ENCODE results near the gene INSRR. TPM values are rescaled to one million over a fixed set of nuclear protein-coding genes. Genes with fewer than 3 reads are reported as not detected.

The INSRR gene
- total RNA-seq, 1 donor from 2014 or later, result 6.9 TPM

DNA sequence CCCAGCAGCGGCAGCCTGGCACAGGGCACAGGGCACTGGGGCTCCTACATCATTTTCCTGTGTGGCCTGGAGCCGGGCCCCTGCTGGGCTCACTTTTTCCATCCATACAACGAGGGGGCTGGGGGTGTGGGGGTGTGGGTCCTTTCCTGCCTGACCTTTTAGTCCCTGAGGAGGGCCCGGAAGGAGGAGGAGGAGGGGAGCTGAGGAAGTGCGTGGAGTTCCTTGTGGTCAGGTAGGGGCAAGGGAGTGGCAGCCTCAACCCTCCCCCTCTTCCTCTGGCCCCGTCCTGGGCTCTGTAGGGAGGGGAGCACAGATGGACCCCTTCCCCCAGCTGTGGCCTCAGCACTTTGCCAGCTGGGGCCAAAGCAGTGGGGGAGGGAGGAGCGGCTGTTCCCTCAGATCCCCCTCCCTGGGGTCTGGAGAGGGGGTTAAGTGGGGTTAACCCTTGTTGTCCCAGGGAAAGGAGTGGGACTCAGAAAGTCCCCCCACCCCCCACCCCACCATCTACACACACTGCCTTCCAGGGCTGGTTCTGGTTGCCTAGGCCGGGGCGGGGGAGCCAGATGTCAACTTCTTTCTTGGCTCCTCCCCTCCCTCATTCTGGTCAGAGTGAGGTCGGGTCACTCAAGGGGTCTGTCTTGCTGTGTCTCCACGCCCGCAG lies 7.5 kb upstream of the INSRR start:
- Mint-ChIP-seq H3K4me3 (ENCODE audit: unreplicated experiment) (peak overlapping the region; percentile 76), H3K9me3 (ENCODE audit: unreplicated experiment) (peaks cover 29% of the 10 kb centered on the region), H3K27me3 (ENCODE audit: unreplicated experiment) (peaks cover 15% of the 10 kb centered on the region), H3K4me1 (ENCODE audit: low read depth, unreplicated experiment) (peaks cover 64% of the 10 kb centered on the region), H3K27ac (ENCODE audit: unreplicated experiment) (peak overlapping the region; percentile 89), H3K36me3 (ENCODE audit: unreplicated experiment) (no peaks in the 10 kb centered on the region)
- peak; percentile 53 for DNase-seq
- TF ChIP-seq, protein P1, sequence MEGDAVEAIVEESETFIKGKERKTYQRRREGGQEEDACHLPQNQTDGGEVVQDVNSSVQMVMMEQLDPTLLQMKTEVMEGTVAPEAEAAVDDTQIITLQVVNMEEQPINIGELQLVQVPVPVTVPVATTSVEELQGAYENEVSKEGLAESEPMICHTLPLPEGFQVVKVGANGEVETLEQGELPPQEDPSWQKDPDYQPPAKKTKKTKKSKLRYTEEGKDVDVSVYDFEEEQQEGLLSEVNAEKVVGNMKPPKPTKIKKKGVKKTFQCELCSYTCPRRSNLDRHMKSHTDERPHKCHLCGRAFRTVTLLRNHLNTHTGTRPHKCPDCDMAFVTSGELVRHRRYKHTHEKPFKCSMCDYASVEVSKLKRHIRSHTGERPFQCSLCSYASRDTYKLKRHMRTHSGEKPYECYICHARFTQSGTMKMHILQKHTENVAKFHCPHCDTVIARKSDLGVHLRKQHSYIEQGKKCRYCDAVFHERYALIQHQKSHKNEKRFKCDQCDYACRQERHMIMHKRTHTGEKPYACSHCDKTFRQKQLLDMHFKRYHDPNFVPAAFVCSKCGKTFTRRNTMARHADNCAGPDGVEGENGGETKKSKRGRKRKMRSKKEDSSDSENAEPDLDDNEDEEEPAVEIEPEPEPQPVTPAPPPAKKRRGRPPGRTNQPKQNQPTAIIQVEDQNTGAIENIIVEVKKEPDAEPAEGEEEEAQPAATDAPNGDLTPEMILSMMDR (IDR thresholded peaks at IDR 0.05; ENCODE audit: partially characterized antibody, unreplicated experiment), result no peak

DNA sequence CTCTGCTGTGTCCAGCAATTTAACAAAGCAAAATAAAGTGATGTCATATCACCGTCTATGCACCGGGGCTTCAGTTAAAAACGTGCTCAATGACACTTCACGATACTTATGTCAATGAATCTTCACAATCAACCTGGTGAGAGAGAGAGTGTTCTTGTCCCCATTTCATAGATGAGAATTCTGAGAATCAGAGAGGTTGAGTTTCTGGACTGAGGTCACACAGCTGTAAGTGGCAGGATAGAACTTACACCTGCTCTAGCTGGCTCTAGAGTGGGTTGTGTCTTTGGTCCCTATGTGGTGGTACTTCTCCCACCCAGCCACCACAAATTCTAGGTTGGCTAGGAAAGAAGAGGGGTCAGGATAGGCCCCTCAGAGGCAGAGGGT lies 6.9 kb upstream of the INSRR start:
- Mint-ChIP-seq H3K27ac (ENCODE audit: unreplicated experiment) (peak overlapping the region; percentile 87), H3K27me3 (ENCODE audit: unreplicated experiment) (peaks cover 15% of the 10 kb centered on the region), H3K4me3 (ENCODE audit: unreplicated experiment) (peak overlapping the region; percentile 72)

DNA sequence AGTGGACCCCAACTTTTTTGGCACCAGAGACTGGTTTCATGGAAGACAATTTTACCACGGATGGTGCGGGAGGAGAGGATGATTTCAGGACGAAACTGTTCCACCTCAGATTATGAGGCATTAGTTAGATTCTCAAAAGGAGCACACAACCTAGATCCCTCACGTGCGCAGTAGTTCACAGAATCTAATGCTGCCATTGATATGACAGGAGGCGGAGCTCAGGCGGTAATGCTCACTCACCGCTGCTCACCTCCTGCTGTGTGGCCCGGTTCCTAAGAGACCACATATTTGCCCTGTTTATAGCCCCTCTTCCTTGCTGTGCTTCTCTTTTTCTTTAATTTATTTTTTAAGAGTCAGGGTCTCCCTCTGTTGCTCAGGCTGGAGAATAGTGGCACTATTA lies 6.3 kb upstream of the INSRR start:
- DNase-seq, result no peak
- Mint-ChIP-seq H3K9me3 (ENCODE audit: unreplicated experiment) (peaks cover 30% of the 10 kb centered on the region), H3K36me3 (ENCODE audit: unreplicated experiment) (no peaks in the 10 kb centered on the region), H3K4me1 (ENCODE audit: low read depth, unreplicated experiment) (peaks cover 57% of the 10 kb centered on the region), H3K4me3 (ENCODE audit: unreplicated experiment) (peak overlapping the region; percentile 72), H3K27me3 (ENCODE audit: unreplicated experiment) (peaks cover 15% of the 10 kb centered on the region), H3K27ac (ENCODE audit: unreplicated experiment) (peak overlapping the region; percentile 87)
- TF ChIP-seq, protein P1 (IDR thresholded peaks at IDR 0.05; ENCODE audit: partially characterized antibody, unreplicated experiment), result no peak

More for the DNA sequence above, 6.9 kb upstream of the INSRR start:
- TF ChIP-seq, protein P1 (IDR thresholded peaks at IDR 0.05; ENCODE audit: partially characterized antibody, unreplicated experiment), result no peak
- Mint-ChIP-seq H3K36me3 (ENCODE audit: unreplicated experiment) (no peaks in the 10 kb centered on the region), H3K9me3 (ENCODE audit: unreplicated experiment) (peaks cover 29% of the 10 kb centered on the region), H3K4me1 (ENCODE audit: low read depth, unreplicated experiment) (peaks cover 63% of the 10 kb centered on the region)
- no peak for DNase-seq

DNA sequence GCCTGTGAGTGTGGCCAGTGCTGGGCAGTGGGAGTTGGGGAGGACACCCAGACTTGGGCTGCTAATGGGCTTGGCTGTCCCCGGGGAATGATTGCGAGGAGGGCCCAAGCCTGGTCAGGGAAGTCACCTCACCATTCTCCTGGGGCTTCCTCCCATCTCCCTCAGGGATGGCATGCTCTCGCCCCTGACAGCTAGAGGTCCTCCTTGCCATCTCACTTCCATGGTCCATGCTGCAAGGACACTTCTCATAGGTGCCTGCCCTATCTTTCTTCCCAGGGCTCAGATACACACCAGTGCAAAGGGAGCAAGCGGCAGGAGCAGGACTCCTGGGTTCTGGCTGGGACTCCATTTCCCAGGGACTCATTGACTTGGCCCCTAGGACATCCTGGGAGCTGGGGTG lies 5.9 kb upstream of the INSRR start:
- Mint-ChIP-seq H3K27ac (ENCODE audit: unreplicated experiment) (no peak overlapping the region), H3K9me3 (ENCODE audit: unreplicated experiment) (peaks cover 31% of the 10 kb centered on the region), H3K4me1 (ENCODE audit: low read depth, unreplicated experiment) (peaks cover 54% of the 10 kb centered on the region), H3K4me3 (ENCODE audit: unreplicated experiment) (peak overlapping the region; percentile 72), H3K36me3 (ENCODE audit: unreplicated experiment) (no peaks in the 10 kb centered on the region), H3K27me3 (ENCODE audit: unreplicated experiment) (peaks cover 16% of the 10 kb centered on the region)
- peak; percentile 20 for DNase-seq
- TF ChIP-seq, protein P1 (IDR thresholded peaks at IDR 0.05; ENCODE audit: partially characterized antibody, unreplicated experiment), result no peak

DNA sequence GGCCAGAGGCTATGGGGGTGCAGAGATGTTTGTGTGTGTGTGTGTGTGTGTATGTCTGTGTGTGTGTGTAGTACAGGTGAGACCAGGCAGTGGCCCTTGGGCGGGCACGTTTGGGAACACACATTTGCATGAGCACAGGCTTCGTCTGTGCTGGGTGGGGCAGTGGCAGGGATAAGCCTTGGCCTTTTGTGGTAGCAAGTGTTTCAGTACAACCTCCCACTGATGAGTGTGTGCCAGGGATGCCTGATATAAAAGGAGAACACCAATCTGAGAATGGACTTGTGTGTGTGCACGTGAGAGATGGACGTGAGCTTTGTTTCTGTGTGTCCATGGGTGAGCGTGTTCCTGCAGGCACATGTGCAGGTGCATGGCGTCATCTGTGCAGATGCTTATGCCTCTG lies 4.7 kb upstream of the INSRR start:
- no peak for DNase-seq
- Mint-ChIP-seq H3K4me3 (ENCODE audit: unreplicated experiment) (peak overlapping the region; percentile 97), H3K9me3 (ENCODE audit: unreplicated experiment) (peaks cover 30% of the 10 kb centered on the region), H3K27ac (ENCODE audit: unreplicated experiment) (peak overlapping the region; percentile 93), H3K27me3 (ENCODE audit: unreplicated experiment) (peaks cover 16% of the 10 kb centered on the region), H3K36me3 (ENCODE audit: unreplicated experiment) (no peaks in the 10 kb centered on the region), H3K4me1 (ENCODE audit: low read depth, unreplicated experiment) (peaks cover 50% of the 10 kb centered on the region)
- TF ChIP-seq, protein P1 (IDR thresholded peaks at IDR 0.05; ENCODE audit: partially characterized antibody, unreplicated experiment), result no peak
